CD14-positive monocyte (primary cell): Measurements from ENCODE around the gene PTPRN2. TPM values are rescaled to one million over a fixed set of nuclear protein-coding genes. Genes with fewer than 3 reads are reported as not detected.
A peak's percentile ranks its signal among the peaks of the same experiment; 100 is the strongest.
"Not testable (repeated sequence)": the region's sequence is repeated elsewhere in the genome, so short reads cannot be mapped to it uniquely, and the experiment has no call there.

Experiments
- DNase-seq, 3 donors: peaks; one replicate each; pipeline ENCODE4 v3.0.0-alpha.2; 2011 to 2022
- H2AFZ ChIP-seq: 2 replicates; pipeline ENCODE4 v1.6.0; 2012; ENCODE audit warnings: mild to moderate bottlenecking, low read depth, low read length, inconsistent platforms; ENCODE audit not compliant: insufficient read depth, poor library complexity, severe bottlenecking
- H3K27ac ChIP-seq, 2 donors: 1 replicate in 1 of 2; 2 replicates in 1 of 2; pipeline ENCODE4 v1.5.1; 2012 to 2013; ENCODE audit warnings: low read length in 2 of 2, control low read depth in 1 of 2, inconsistent platforms in 1 of 2, low read depth in 1 of 2, mild to moderate bottlenecking in 1 of 2
- H3K27me3 ChIP-seq, 2 donors: one replicate each; pipeline versions ENCODE4 v1.6.0 to v1.6.1; 2011 to 2013; ENCODE audit warnings: low read length in 2 of 2; ENCODE audit not compliant: control insufficient read depth in 2 of 2, insufficient read depth in 2 of 2
- H3K36me3 ChIP-seq, 2 donors: replicated peaks in 1 of 2; 1 replicate in 1 of 2; 2 replicates in 1 of 2; pipeline versions ENCODE4 v1.5.1 to v1.6.1; 2012 to 2013; ENCODE audit warnings: low read length in 2 of 2, control low read depth in 1 of 2, inconsistent platforms in 1 of 2, mild to moderate bottlenecking in 1 of 2; ENCODE audit not compliant: insufficient read depth in 2 of 2, control insufficient read depth in 1 of 2
- H3K4me1 ChIP-seq, 2 donors: 1 replicate in 1 of 2; 2 replicates in 1 of 2; pipeline versions ENCODE4 v1.5.1 to v1.6.1; 2012 to 2013; ENCODE audit warnings: low read length in 2 of 2, control low read depth in 1 of 2, inconsistent platforms in 1 of 2, mild to moderate bottlenecking in 1 of 2, moderate library complexity in 1 of 2; ENCODE audit not compliant: insufficient read depth in 2 of 2, control insufficient read depth in 1 of 2
- H3K4me2 ChIP-seq: replicated peaks from 2 replicates; pipeline ENCODE3; 2012; ENCODE audit warnings: low read length, moderate library complexity, mild to moderate bottlenecking; ENCODE audit not compliant: poor library complexity, severe bottlenecking; ENCODE audit errors: extremely low read depth
- H3K4me3 ChIP-seq, 3 experiments: fragments of 200-600 bp in 1 of 3; sonication (generic) in 1 of 3; replicated peaks in 1 of 3; 1 replicate in 2 of 3; 2 replicates in 1 of 3; pipeline ENCODE4 v1.5.1; 2011 to 2013; ENCODE audit warnings: low read length in 3 of 3, mild to moderate bottlenecking in 3 of 3, control low read depth in 2 of 3, low read depth in 2 of 3, inconsistent platforms in 1 of 3, moderate library complexity in 1 of 3
- H3K79me2 ChIP-seq: 2 replicates; pipeline ENCODE4 v1.6.0; 2012; ENCODE audit warnings: mild to moderate bottlenecking, control low read depth, inconsistent platforms, low read length, moderate library complexity; ENCODE audit not compliant: insufficient read depth
- H3K9ac ChIP-seq: 2 replicates; pipeline ENCODE4 v1.6.0; 2017; ENCODE audit warnings: low read length, mild to moderate bottlenecking; ENCODE audit not compliant: insufficient read depth, poor library complexity, severe bottlenecking
- H3K9me3 ChIP-seq, 2 donors: replicated peaks in 1 of 2; 1 replicate in 1 of 2; 2 replicates in 1 of 2; pipeline versions ENCODE4 v1.5.1 to v1.6.1; 2012 to 2013; ENCODE audit warnings: low read length in 2 of 2, control low read depth in 1 of 2; ENCODE audit not compliant: control insufficient read depth in 1 of 2, insufficient read depth in 1 of 2
- H4K20me1 ChIP-seq: 2 replicates; pipeline ENCODE4 v1.6.0; 2012; ENCODE audit warnings: mild to moderate bottlenecking, low read length, control low read depth, moderate library complexity; ENCODE audit not compliant: insufficient read depth
- H3K27ac Mint-ChIP-seq, 7 donors: one replicate each; pipeline ENCODE4 v1.8.0; 2020; ENCODE audit warnings: mild to moderate bottlenecking in 7 of 7, mixed read lengths in 7 of 7, moderate library complexity in 6 of 7, inconsistent platforms in 2 of 7
- H3K27me3 Mint-ChIP-seq, 3 donors: one replicate each; pipeline ENCODE4 v1.8.0; 2021 to 2022; ENCODE audit warnings: low read depth in 3 of 3, mild to moderate bottlenecking in 3 of 3, mixed read lengths in 3 of 3, moderate library complexity in 3 of 3, inconsistent platforms in 1 of 3
- H3K36me3 Mint-ChIP-seq, 2 donors: one replicate each; pipeline ENCODE4 v1.8.0; 2020; ENCODE audit warnings: mixed read lengths in 2 of 2, inconsistent platforms in 1 of 2, mild to moderate bottlenecking in 1 of 2
- H3K4me1 Mint-ChIP-seq: one replicate; pipeline ENCODE4 v1.8.0; 2020; ENCODE audit warnings: mild to moderate bottlenecking, mixed read lengths
- H3K4me3 Mint-ChIP-seq, 2 donors: one replicate each; pipeline ENCODE4 v1.8.0; 2020; ENCODE audit warnings: mild to moderate bottlenecking in 2 of 2, mixed read lengths in 2 of 2, moderate library complexity in 1 of 2
- H3K9me3 Mint-ChIP-seq, 7 donors: one replicate each; pipeline ENCODE4 v1.8.0; 2020 to 2022; ENCODE audit warnings: mixed read lengths in 7 of 7, mild to moderate bottlenecking in 6 of 7, moderate library complexity in 6 of 7, inconsistent platforms in 2 of 7
- WGBS: methylation state at CpG from one replicate; pipeline ENCODE4 v1.1.5; 2013; ENCODE audit warnings: missing lambda C conversion rate; ENCODE audit not compliant: insufficient coverage; 5-methylcytosine and 5-hydroxymethylcytosine counted together
- intact Hi-C, 2 donors: fragments of 100-400 bp; cut with micrococcal nuclease; formaldehyde crosslinking; loops; one replicate each; pipeline versions ENCODE4 v1.15.0 to v1.15.1; 2023
- polyA plus RNA-seq, 3 donors: library from polyadenylated mRNA; depleted of rRNA in 1 of 3; unstranded in 2 of 3; stranded (reverse) in 1 of 3; fragments of 300-500 nt in 2 of 3; fragments of >200 nt in 1 of 3; fragmentation: Illumina TruSeq in 2 of 3; gene quantifications; 1 replicate in 2 of 3; 2 replicates in 1 of 3; pipeline ENCODE4 v1.2.3, GENCODE V29; 2012 to 2021
- TF ChIP-seq, protein P1 (sequence below): fragments of 200-600 bp; IDR thresholded peaks from one replicate; pipeline ENCODE4 v1.8.0; 2022; ENCODE audit warnings: antibody characterized with exemption, mild to moderate bottlenecking

The PTPRN2 gene
- polyA plus RNA-seq, 3 donors: 0.25 to 1.4 (median 0.97) TPM

DNA sequence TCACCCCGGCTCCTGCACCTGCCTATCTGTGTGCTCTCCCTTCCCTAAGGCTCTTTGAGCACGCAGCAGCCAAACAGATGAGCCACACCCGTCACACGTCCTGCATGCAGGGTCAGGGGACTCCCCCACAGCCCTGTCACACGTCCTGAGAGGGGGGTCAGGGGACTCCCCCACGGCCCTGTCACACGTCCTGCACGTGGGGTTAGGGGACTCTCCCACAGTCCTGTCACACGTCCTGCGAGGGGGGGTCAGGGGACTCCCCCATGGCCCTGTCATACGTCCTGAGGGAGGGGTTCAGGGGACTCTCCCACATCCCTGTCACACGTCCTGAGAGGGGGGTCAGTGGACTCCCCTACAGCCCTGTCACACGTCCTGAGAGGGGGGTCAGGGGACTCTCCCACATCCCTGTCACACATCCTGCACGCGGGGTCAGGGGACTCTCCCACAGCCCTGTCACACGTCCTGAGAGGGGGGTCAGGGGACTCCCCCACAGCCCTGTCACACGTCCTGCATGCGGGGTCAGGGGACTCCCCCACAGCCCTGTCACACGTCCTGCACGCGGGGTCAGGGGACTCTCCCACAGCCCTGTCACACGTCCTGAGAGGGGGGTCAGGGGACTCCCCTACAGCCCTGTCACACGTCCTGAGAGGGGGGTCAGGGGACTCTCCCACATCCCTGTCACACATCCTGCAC is 211.3 kb downstream of the PTPRN2 start:
- peaks cover 8 to 18% (median 11%) of the 10 kb centered on the region in 7 donors for H3K9me3 Mint-ChIP-seq
- 49% methylated on average over 5 of the region's 23 CpGs for WGBS
- H3K27me3 Mint-ChIP-seq, H3K4me1 ChIP-seq, H3K36me3 Mint-ChIP-seq, H3K27ac Mint-ChIP-seq, H3K27me3 ChIP-seq, H3K79me2 ChIP-seq, H3K4me3 ChIP-seq, H3K9me3 ChIP-seq, H3K36me3 ChIP-seq, H3K4me3 Mint-ChIP-seq, H3K9ac ChIP-seq, H3K4me1 Mint-ChIP-seq, H3K27ac ChIP-seq, H2AFZ ChIP-seq, H4K20me1 ChIP-seq, H3K4me2 ChIP-seq, intact Hi-C loops: not testable (repeated sequence)
- peak in 1 of 3 donors; percentile 24 for DNase-seq

DNA sequence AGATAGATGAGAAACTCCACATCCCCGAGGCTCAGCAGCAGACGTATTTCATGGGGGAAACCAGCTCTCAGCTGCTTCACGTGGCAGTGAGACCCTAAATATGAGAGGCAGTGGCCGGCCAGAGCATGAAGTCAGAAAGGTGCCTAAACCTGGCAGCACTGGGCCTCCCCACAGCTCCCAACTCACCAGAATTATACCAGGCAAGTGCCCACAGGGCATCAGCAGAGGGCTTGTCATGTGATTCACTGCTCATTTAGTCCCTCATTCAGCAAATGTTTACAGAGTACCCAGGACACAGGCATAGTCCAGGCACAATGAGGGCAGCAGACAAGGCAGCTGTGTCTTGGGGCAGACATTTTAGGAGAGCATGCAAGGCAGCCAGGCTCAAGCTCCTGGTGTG is 212.6 kb downstream of the PTPRN2 start:
- Mint-ChIP-seq H3K9me3 (peaks cover 0 to 8% (median 2%) of the 10 kb centered on the region in 7 donors), H3K4me1 (no peaks in the 10 kb centered on the region), H3K27me3 (peaks cover 2 to 7% (median 2%) of the 10 kb centered on the region in 3 donors), H3K27ac (no peak overlapping the region), H3K4me3 (no peak overlapping the region), H3K36me3 (no peaks in the 10 kb centered on the region)
- Histone ChIP-seq H3K9me3 (no peaks in the 10 kb centered on the region), H3K9ac (no peak overlapping the region), H3K27me3 (no peaks in the 10 kb centered on the region), H3K27ac (no peak overlapping the region), H3K4me1 (no peaks in the 10 kb centered on the region), H3K36me3 (no peaks in the 10 kb centered on the region), H2AFZ (no peak overlapping the region), H3K79me2 (no peaks in the 10 kb centered on the region), H3K4me2 (no peak overlapping the region), H3K4me3 (no peak overlapping the region), H4K20me1 (no peaks in the 10 kb centered on the region)
- intact Hi-C loops: no loop called here
- DNase-seq: no peak
- TF ChIP-seq, protein P1, sequence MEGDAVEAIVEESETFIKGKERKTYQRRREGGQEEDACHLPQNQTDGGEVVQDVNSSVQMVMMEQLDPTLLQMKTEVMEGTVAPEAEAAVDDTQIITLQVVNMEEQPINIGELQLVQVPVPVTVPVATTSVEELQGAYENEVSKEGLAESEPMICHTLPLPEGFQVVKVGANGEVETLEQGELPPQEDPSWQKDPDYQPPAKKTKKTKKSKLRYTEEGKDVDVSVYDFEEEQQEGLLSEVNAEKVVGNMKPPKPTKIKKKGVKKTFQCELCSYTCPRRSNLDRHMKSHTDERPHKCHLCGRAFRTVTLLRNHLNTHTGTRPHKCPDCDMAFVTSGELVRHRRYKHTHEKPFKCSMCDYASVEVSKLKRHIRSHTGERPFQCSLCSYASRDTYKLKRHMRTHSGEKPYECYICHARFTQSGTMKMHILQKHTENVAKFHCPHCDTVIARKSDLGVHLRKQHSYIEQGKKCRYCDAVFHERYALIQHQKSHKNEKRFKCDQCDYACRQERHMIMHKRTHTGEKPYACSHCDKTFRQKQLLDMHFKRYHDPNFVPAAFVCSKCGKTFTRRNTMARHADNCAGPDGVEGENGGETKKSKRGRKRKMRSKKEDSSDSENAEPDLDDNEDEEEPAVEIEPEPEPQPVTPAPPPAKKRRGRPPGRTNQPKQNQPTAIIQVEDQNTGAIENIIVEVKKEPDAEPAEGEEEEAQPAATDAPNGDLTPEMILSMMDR: no peak
- 84% methylated on average over 4 of the region's 4 CpGs for WGBS
